ENCODE data around the gene VWDE.

DNA sequence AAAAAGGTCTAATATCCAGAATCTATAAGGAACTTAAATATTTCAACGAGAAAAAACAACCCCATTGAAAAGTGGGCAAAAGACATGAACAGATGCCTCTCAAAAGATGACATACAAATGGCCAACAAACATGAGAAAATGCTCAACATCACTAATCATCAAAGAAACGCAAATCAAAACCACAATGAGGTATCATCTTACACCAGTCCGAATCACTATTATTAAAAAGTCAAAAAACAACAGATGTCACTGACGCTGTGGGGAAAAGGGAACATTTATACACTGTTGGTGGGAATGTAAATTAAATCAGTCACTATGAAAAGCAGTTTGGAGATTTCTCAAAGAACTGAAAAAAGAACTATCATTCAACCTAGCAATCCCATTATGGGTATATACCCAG, 6.0 kb downstream of the VWDE start:
- TF ChIP-seq, protein P1, sequence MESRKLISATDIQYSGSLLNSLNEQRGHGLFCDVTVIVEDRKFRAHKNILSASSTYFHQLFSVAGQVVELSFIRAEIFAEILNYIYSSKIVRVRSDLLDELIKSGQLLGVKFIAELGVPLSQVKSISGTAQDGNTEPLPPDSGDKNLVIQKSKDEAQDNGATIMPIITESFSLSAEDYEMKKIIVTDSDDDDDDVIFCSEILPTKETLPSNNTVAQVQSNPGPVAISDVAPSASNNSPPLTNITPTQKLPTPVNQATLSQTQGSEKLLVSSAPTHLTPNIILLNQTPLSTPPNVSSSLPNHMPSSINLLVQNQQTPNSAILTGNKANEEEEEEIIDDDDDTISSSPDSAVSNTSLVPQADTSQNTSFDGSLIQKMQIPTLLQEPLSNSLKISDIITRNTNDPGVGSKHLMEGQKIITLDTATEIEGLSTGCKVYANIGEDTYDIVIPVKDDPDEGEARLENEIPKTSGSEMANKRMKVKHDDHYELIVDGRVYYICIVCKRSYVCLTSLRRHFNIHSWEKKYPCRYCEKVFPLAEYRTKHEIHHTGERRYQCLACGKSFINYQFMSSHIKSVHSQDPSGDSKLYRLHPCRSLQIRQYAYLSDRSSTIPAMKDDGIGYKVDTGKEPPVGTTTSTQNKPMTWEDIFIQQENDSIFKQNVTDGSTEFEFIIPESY (IDR thresholded peaks at IDR 0.05; ENCODE audit: extremely low read depth, insufficient replicate concordance, low read length): no peak
- TF ChIP-seq, protein P2, sequence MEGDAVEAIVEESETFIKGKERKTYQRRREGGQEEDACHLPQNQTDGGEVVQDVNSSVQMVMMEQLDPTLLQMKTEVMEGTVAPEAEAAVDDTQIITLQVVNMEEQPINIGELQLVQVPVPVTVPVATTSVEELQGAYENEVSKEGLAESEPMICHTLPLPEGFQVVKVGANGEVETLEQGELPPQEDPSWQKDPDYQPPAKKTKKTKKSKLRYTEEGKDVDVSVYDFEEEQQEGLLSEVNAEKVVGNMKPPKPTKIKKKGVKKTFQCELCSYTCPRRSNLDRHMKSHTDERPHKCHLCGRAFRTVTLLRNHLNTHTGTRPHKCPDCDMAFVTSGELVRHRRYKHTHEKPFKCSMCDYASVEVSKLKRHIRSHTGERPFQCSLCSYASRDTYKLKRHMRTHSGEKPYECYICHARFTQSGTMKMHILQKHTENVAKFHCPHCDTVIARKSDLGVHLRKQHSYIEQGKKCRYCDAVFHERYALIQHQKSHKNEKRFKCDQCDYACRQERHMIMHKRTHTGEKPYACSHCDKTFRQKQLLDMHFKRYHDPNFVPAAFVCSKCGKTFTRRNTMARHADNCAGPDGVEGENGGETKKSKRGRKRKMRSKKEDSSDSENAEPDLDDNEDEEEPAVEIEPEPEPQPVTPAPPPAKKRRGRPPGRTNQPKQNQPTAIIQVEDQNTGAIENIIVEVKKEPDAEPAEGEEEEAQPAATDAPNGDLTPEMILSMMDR (IDR thresholded peaks at IDR 0.05 in 2 of 3, conservative IDR thresholded peaks at IDR 0.05 in 1 of 3; ENCODE audit: borderline replicate concordance in 1 of 3, insufficient read depth in 1 of 3, low read depth in 2 of 3, low read length in 2 of 3): no peak
- TF ChIP-seq EZH2 (IDR thresholded peaks at IDR 0.05) (no peak), CEBPB (IDR thresholded peaks at IDR 0.05; ENCODE audit: low read depth) (no peak), ZNF274 (IDR thresholded peaks at IDR 0.05; ENCODE audit: low read depth, low read length) (no peak), EZH2phosphoT487 (IDR thresholded peaks at IDR 0.05; ENCODE audit: borderline replicate concordance) (no peak), POLR2A (IDR thresholded peaks at IDR 0.05; ENCODE audit: borderline replicate concordance, extremely low read depth, insufficient read depth, insufficient read length) (no peak), RAD21 (IDR thresholded peaks at IDR 0.05; ENCODE audit: low read depth) (no peak), SP1 (IDR thresholded peaks at IDR 0.05; ENCODE audit: low read depth) (no peak), SRF (IDR thresholded peaks at IDR 0.05; ENCODE audit: low read depth) (no peak)
- TF ChIP-seq, protein P3, sequence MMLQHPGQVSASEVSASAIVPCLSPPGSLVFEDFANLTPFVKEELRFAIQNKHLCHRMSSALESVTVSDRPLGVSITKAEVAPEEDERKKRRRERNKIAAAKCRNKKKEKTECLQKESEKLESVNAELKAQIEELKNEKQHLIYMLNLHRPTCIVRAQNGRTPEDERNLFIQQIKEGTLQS (IDR thresholded peaks at IDR 0.05): no peak
- TF ChIP-seq, protein P4, sequence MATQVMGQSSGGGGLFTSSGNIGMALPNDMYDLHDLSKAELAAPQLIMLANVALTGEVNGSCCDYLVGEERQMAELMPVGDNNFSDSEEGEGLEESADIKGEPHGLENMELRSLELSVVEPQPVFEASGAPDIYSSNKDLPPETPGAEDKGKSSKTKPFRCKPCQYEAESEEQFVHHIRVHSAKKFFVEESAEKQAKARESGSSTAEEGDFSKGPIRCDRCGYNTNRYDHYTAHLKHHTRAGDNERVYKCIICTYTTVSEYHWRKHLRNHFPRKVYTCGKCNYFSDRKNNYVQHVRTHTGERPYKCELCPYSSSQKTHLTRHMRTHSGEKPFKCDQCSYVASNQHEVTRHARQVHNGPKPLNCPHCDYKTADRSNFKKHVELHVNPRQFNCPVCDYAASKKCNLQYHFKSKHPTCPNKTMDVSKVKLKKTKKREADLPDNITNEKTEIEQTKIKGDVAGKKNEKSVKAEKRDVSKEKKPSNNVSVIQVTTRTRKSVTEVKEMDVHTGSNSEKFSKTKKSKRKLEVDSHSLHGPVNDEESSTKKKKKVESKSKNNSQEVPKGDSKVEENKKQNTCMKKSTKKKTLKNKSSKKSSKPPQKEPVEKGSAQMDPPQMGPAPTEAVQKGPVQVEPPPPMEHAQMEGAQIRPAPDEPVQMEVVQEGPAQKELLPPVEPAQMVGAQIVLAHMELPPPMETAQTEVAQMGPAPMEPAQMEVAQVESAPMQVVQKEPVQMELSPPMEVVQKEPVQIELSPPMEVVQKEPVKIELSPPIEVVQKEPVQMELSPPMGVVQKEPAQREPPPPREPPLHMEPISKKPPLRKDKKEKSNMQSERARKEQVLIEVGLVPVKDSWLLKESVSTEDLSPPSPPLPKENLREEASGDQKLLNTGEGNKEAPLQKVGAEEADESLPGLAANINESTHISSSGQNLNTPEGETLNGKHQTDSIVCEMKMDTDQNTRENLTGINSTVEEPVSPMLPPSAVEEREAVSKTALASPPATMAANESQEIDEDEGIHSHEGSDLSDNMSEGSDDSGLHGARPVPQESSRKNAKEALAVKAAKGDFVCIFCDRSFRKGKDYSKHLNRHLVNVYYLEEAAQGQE (IDR thresholded peaks at IDR 0.05; ENCODE audit: low read depth): no peak
